IPS-15b (cell line): ENCODE data around the gene SF3A2.

Experiments used
- H3K27me3 ChIP-seq: one replicate; pipeline ENCODE4 v1.6.1; 2013; ENCODE audit warnings: low read length; ENCODE audit not compliant: control insufficient read depth, insufficient read depth
- H3K36me3 ChIP-seq: one replicate; pipeline ENCODE4 v1.6.1; 2013; ENCODE audit warnings: low read length; ENCODE audit not compliant: control insufficient read depth, insufficient read depth
- H3K4me1 ChIP-seq: one replicate; pipeline ENCODE4 v1.6.1; 2013; ENCODE audit warnings: mild to moderate bottlenecking, low read length; ENCODE audit not compliant: control insufficient read depth, insufficient read depth
- H3K4me3 ChIP-seq: one replicate; pipeline ENCODE4 v1.5.1; 2013; ENCODE audit warnings: low read depth, low read length
- H3K9ac ChIP-seq: one replicate; pipeline ENCODE4 v1.6.1; 2013; ENCODE audit warnings: low read depth, mild to moderate bottlenecking, low read length
- H3K9me3 ChIP-seq: one replicate; pipeline ENCODE4 v1.6.1; 2013; ENCODE audit warnings: mild to moderate bottlenecking, low read length; ENCODE audit not compliant: control insufficient read depth, insufficient read depth

The SF3A2 gene

DNA sequence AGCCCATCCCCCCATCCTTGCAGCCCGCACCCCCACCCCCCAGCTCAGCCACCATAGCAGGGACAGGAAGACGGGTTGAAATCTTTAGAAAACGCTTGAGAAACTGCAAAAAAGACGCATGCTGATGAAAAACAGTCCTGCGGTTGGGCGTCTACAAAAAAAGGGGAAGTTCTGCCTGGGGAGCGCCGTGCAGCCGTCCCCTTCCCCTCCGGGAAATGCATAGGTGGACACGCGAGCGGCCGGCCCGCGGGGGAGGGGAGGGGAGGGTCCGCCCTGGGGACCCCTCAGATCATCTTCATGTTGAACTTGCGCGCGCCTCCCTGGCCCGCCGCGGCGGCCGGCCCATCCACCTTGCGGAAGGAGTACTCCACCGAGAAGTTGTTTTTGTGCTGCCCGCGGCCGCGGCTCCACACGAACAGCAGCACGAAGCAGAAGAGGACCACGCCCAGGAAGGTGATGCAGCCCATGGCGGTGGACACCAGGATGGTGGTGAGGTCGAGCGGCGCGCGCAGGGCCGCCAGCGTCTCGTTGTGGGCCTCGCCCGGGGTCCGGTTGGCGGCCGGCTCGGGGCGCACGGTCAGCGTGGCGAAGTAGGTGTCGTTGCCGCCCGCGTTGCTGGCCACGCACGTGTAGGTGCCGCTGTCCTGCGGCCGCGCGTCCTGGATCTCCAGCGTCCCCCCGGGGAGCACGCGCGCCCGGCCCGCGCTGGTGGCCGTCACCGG, 53.3 kb downstream of the SF3A2 start:
- Histone ChIP-seq H3K4me1 (no peaks in the 10 kb centered on the region), H3K4me3 (peak overlapping the region; percentile 56), H3K9ac (no peak overlapping the region), H3K36me3 (no peaks in the 10 kb centered on the region), H3K27me3 (peaks cover 53% of the 10 kb centered on the region), H3K9me3 (no peaks in the 10 kb centered on the region)

- H3K9ac ChIP-seq = no peak overlapping the region
- no peaks in the 10 kb centered on the region for H3K9me3 ChIP-seq
- peaks cover 56% of the 10 kb centered on the region for H3K27me3 ChIP-seq
- no peaks in the 10 kb centered on the region for H3K36me3 ChIP-seq
- peaks cover 2% of the 10 kb centered on the region for H3K4me1 ChIP-seq
- H3K4me3 ChIP-seq = peak overlapping the region; percentile 56
Observed at GRCh38 chr19:2290441-2291184, 54.0 kb downstream of the SF3A2 start.

- Histone ChIP-seq H3K4me3 (peak overlapping the region; percentile 56), H3K27me3 (peaks cover 56% of the 10 kb centered on the region), H3K9ac (no peak overlapping the region), H3K9me3 (no peaks in the 10 kb centered on the region), H3K4me1 (peaks cover 2% of the 10 kb centered on the region), H3K36me3 (no peaks in the 10 kb centered on the region)
Observed at GRCh38 chr19:2291185-2291751, 54.6 kb downstream of the SF3A2 start.

DNA sequence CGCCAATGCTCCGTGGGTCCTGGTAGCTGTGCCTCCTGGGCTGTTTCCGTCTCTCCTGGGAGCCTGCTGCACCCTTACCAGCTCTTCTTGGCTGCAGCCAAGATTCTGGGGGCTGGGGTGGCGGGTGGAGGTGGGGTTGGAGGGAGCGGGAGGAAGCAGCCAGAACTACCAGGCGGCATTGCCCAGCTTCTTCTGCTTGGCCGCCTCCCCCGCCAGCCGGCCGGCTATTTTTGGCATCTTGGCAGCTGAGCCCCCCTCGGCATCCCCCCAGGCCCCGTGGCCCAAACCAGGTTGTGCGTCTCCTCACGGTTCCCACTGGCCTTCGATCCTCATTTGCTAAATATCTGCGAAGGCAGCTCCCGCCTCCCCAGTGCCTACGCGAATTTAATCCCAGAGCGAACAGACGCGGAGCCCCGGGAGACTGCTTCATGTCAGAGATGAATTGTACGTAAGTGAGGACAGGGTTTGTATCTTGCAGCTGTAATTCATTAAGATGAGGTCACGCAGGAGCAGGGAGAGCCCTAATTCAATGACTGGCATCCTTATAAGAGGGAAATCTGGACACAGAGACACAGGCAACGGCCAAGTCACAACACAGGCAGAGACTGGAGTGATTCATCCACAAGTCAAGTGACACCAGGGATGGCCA, 58.2 kb downstream of the SF3A2 start:
- no peak overlapping the region for H3K9ac ChIP-seq
- no peaks in the 10 kb centered on the region for H3K9me3 ChIP-seq
- H3K4me1 ChIP-seq = peaks cover 2% of the 10 kb centered on the region
- no peak overlapping the region for H3K4me3 ChIP-seq
- peaks cover 33% of the 10 kb centered on the region for H3K27me3 ChIP-seq
- no peaks in the 10 kb centered on the region for H3K36me3 ChIP-seq

DNA sequence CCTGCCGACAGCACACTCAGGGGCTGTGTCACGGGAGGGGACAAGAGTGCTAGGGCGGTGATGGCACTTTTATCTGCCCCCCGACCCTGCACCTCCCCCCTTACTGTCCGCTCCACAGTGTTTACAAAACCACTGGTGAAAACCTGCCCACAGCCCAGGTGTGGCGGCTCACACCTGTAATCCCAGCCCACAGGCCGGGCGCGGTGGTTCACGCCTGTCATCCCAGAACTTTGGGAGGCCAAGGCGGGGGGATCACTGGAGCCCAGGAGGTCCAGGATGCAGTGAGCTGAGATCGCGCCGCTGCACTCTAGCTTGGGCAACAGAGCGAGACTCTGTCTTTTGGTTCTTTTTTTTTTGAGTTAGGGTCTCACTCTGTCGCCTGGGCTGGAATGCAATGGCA, 59.5 kb downstream of the SF3A2 start:
- H3K27me3 ChIP-seq = peaks cover 19% of the 10 kb centered on the region
- peaks cover 2% of the 10 kb centered on the region for H3K4me1 ChIP-seq
- no peak overlapping the region for H3K4me3 ChIP-seq
- H3K9me3 ChIP-seq = no peaks in the 10 kb centered on the region
- no peak overlapping the region for H3K9ac ChIP-seq
- no peaks in the 10 kb centered on the region for H3K36me3 ChIP-seq
